Chondrocyte (in vitro differentiated cells): Measurements from ENCODE around the gene SOX2. TPM values are rescaled to one million over a fixed set of nuclear protein-coding genes. Genes with fewer than 3 reads are reported as not detected.

Experiments
- DNase-seq: peaks from one replicate; pipeline ENCODE4 v3.0.0; 2021; ENCODE audit warnings: mixed read lengths, low spot score
- H3K27ac Mint-ChIP-seq: one replicate; pipeline ENCODE4 v1.8.0; 2021; ENCODE audit warnings: mild to moderate bottlenecking, moderate library complexity, mixed read lengths; ENCODE audit not compliant: unreplicated experiment
- H3K27me3 Mint-ChIP-seq: 2 replicates; pipeline ENCODE4 v1.8.0; 2021; ENCODE audit warnings: low read depth, mixed read lengths
- H3K36me3 Mint-ChIP-seq: 2 replicates; pipeline ENCODE4 v1.8.0; 2021; ENCODE audit warnings: low read depth, mixed read lengths
- H3K4me1 Mint-ChIP-seq: 2 replicates; pipeline ENCODE4 v1.8.0; 2021; ENCODE audit warnings: low read depth, mild to moderate bottlenecking, mixed read lengths
- H3K4me3 Mint-ChIP-seq: one replicate; pipeline ENCODE4 v1.8.0; 2021; ENCODE audit warnings: mild to moderate bottlenecking, moderate library complexity, mixed read lengths; ENCODE audit not compliant: unreplicated experiment
- H3K9me3 Mint-ChIP-seq: 2 replicates; pipeline ENCODE4 v1.8.0; 2021; ENCODE audit warnings: low read depth, mixed read lengths
- total RNA-seq: library from RNA; stranded (reverse); gene quantifications from 3 replicates; pipeline ENCODE4 v1.2.1, GENCODE V29; 2021
- TF ChIP-seq, protein P1 (sequence below): fragments of 200-600 bp; sonication (generic); IDR thresholded peaks from 2 replicates; pipeline ENCODE4 v1.5.0; 2021; ENCODE audit warnings: antibody characterized with exemption, mild to moderate bottlenecking, moderate library complexity

SOX2 gene
- total RNA-seq, 1 donor from 2014 or later, result 1.3 TPM

DNA sequence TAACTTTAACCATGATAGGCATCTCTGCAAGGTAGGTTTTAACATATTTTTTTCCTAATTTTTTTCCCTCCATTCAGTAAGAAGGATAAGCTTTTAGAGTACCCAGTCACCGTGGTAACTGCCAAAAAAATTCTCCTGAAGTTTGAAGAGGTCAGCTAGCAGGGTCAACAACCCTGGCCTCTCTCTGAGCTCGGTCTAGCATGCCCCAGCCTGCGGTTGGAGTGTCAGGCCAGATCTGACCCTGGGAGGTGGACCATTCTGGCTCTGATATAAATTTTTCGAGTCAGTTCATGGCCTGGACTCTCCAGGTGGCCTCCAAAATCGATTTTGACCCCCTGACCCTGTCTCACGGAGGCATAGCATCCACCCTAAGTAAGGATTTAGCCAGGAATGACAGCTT lies 29.7 kb downstream of the SOX2 start:
- DNase-seq, result no peak
- Mint-ChIP-seq H3K27ac (no peak overlapping the region), H3K27me3 (peaks cover 4% of the 10 kb centered on the region), H3K9me3 (no peaks in the 10 kb centered on the region), H3K4me1 (no peaks in the 10 kb centered on the region), H3K4me3 (no peak overlapping the region), H3K36me3 (no peaks in the 10 kb centered on the region)
- TF ChIP-seq, protein P1, sequence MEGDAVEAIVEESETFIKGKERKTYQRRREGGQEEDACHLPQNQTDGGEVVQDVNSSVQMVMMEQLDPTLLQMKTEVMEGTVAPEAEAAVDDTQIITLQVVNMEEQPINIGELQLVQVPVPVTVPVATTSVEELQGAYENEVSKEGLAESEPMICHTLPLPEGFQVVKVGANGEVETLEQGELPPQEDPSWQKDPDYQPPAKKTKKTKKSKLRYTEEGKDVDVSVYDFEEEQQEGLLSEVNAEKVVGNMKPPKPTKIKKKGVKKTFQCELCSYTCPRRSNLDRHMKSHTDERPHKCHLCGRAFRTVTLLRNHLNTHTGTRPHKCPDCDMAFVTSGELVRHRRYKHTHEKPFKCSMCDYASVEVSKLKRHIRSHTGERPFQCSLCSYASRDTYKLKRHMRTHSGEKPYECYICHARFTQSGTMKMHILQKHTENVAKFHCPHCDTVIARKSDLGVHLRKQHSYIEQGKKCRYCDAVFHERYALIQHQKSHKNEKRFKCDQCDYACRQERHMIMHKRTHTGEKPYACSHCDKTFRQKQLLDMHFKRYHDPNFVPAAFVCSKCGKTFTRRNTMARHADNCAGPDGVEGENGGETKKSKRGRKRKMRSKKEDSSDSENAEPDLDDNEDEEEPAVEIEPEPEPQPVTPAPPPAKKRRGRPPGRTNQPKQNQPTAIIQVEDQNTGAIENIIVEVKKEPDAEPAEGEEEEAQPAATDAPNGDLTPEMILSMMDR, result no peak

DNA sequence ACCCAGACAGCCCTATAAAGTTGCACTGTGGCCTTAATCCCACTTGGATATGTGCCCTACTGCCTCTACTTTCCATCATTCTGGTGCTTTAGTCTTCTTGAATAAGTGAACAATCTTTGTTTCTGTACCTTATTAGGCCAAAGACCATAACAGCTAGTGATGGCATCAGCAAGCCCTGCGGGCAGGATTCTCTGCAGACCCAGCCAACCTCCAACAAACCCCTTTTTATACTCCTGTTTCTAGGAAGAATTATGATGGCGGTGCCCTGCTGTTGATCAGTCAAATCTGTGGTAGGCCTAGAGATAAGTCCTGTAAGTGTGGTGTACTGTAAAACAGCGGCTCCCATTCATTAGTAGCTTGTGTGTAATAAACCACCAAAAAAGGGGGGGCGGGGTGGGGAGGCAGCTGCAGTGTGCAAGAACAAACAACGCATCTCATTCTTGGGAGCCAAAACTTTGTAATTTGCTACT lies 40.5 kb downstream of the SOX2 start:
- H3K4me1 Mint-ChIP-seq, result no peaks in the 10 kb centered on the region
- no peak for DNase-seq
- TF ChIP-seq, protein P1, result no peak
- no peak overlapping the region for H3K27ac Mint-ChIP-seq
- peaks cover 8% of the 10 kb centered on the region for H3K27me3 Mint-ChIP-seq
- no peaks in the 10 kb centered on the region for H3K36me3 Mint-ChIP-seq
- no peaks in the 10 kb centered on the region for H3K9me3 Mint-ChIP-seq
- no peak overlapping the region for H3K4me3 Mint-ChIP-seq

DNA sequence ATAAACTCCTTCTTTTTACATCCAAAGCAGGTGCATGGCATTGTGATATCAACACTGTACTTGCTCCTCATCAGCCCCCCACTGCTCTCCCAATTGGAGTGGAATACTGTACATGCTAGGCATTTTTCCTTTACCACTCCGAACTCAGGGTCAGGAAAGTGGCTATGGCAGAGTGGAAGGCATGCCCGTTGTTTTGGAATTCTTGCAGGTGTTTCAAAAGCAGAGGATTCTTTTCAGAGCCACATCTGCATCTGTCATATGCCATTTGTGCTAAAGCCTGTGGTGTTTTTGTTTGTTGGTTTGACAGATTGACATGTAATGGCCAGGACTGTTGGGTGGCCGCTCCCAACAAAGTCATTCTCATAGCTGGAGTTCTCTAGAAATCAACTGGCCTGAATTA lies 41.7 kb downstream of the SOX2 start:
- TF ChIP-seq, protein P1, result no peak
- H3K4me3 Mint-ChIP-seq, result no peak overlapping the region
- H3K36me3 Mint-ChIP-seq, result no peaks in the 10 kb centered on the region
- H3K4me1 Mint-ChIP-seq, result no peaks in the 10 kb centered on the region
- no peak for DNase-seq
- H3K27ac Mint-ChIP-seq, result no peak overlapping the region
- no peaks in the 10 kb centered on the region for H3K9me3 Mint-ChIP-seq
- peaks cover 12% of the 10 kb centered on the region for H3K27me3 Mint-ChIP-seq

DNA sequence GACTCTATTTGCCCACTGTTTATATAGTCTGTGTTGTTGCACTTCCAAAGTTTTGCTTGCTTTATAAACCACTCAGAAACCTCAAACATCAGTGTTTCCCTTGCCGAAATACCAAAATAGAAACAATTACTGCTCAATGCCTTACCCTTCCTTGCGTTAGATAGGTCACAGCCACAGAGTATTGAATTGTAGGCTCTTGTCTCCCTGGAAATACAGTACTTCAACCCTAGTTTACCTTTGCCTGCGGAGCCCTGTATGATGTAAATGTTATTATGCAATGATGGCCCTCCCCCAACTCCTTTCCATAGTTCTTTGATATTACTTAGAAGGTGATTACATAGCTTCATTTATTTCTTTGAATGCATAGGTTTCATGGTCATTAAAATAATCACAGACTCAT lies 44.2 kb downstream of the SOX2 start:
- Mint-ChIP-seq H3K9me3 (no peaks in the 10 kb centered on the region), H3K4me3 (no peak overlapping the region), H3K36me3 (no peaks in the 10 kb centered on the region), H3K27ac (no peak overlapping the region), H3K27me3 (peaks cover 12% of the 10 kb centered on the region), H3K4me1 (no peaks in the 10 kb centered on the region)
- DNase-seq, result no peak
- TF ChIP-seq, protein P1, result no peak

DNA sequence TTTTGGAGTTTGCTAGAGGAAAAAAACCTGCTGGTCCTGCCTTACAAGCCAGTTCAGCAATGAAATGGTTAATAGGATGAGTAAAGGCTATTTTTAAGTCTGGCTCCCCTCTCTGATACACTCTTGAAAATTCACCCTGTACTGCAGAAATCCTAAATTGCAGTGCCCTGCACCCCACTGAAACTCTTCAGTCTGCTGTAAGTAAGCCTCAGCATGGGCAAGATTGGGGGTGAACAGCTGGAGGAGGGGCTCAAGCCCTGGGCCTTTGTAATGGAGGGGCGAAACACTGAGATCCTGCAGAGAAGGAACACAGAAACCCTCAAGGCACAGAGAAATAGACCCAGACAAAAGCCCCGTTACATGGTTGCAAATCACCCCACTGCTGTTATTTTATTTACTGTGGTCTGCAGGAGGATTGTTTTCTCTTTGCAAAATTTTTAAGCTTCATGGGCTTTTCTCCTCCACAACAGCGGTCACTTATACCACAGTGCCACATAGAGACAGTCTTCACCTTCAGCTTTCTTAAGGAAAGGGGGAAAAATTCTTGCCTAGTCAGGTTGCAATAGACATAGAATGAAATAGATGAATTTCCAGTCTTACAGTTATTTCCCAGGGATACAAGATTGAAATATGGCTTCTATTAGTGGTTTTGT lies 45.0 kb downstream of the SOX2 start:
- Mint-ChIP-seq H3K4me3 (no peak overlapping the region), H3K27me3 (peaks cover 12% of the 10 kb centered on the region), H3K4me1 (no peaks in the 10 kb centered on the region), H3K27ac (no peak overlapping the region), H3K9me3 (no peaks in the 10 kb centered on the region), H3K36me3 (no peaks in the 10 kb centered on the region)
- DNase-seq, result no peak
- TF ChIP-seq, protein P1, result no peak
